GM23338 (cell line): ENCODE data around the gene ZBTB20. TPM values are rescaled to one million over a fixed set of nuclear protein-coding genes. Genes with fewer than 3 reads are reported as not detected.

Source experiments
- ATAC-seq: fragments of 200-7000 bp; cut with Tn5 transposase; 3 replicates; pipeline ENCODE4 v1.9.1; 2020
- DNase-seq: peaks from one replicate; pipeline ENCODE4 v3.0.0-alpha.2; 2015; ENCODE audit warnings: low spot score
- H2AFZ ChIP-seq: fragments of 200-600 bp; sonication (generic); 2 replicates; pipeline ENCODE4 v1.8.0; 2016; ENCODE audit warnings: antibody characterized with exemption, mild to moderate bottlenecking, moderate library complexity
- H3F3A ChIP-seq: fragments of 200-600 bp; sonication (generic); replicated peaks from 2 replicates; pipeline ENCODE4 v1.8.0; 2017; ENCODE audit warnings: antibody characterized with exemption, mixed run types, low read depth
- H3K27ac ChIP-seq: fragments of 200-600 bp; sonication (generic); 2 replicates; pipeline ENCODE4 v1.6.1; 2016; ENCODE audit warnings: low read depth
- H3K27me3 ChIP-seq: fragments of 200-600 bp; sonication (generic); 2 replicates; pipeline ENCODE4 v1.8.0; 2016; ENCODE audit warnings: mild to moderate bottlenecking, mixed run types, moderate library complexity; ENCODE audit not compliant: insufficient read depth
- H3K36me3 ChIP-seq: fragments of 200-600 bp; sonication (generic); 2 replicates; pipeline ENCODE4 v1.8.0; 2016; ENCODE audit warnings: mild to moderate bottlenecking; ENCODE audit not compliant: insufficient read depth
- H3K4me1 ChIP-seq: fragments of 200-600 bp; sonication (generic); 2 replicates; pipeline ENCODE4 v1.8.0; 2016; ENCODE audit warnings: mild to moderate bottlenecking, moderate library complexity; ENCODE audit not compliant: insufficient read depth
- H3K4me2 ChIP-seq: fragments of 200-600 bp; sonication (generic); 2 replicates; pipeline ENCODE4 v1.7.1; 2017; ENCODE audit warnings: mixed run types
- H3K4me3 ChIP-seq: fragments of 200-600 bp; sonication (generic); 2 replicates; pipeline ENCODE4 v1.6.1; 2016; ENCODE audit warnings: mixed run types
- H3K79me2 ChIP-seq: fragments of 200-600 bp; sonication (generic); replicated peaks from 2 replicates; pipeline ENCODE4 v1.8.0; 2017; ENCODE audit warnings: mild to moderate bottlenecking; ENCODE audit not compliant: insufficient read depth
- H3K9me2 ChIP-seq: fragments of 200-600 bp; sonication (generic); 2 replicates; pipeline ENCODE4 v1.8.0; 2017; ENCODE audit not compliant: insufficient read depth
- H4K20me1 ChIP-seq: fragments of 200-600 bp; sonication (generic); replicated peaks from 2 replicates; pipeline ENCODE4 v1.8.0; 2017; ENCODE audit warnings: mild to moderate bottlenecking; ENCODE audit not compliant: insufficient read depth
- H3K27ac Mint-ChIP-seq: 2 replicates; pipeline ENCODE4 v1.8.0; 2020; ENCODE audit warnings: inconsistent platforms, mild to moderate bottlenecking, moderate library complexity, mixed read lengths
- H3K27me3 Mint-ChIP-seq: 3 replicates; pipeline ENCODE4 v1.8.0; 2022; ENCODE audit warnings: low read depth, mild to moderate bottlenecking, moderate library complexity, mixed read lengths, inconsistent platforms; ENCODE audit not compliant: insufficient read depth, poor library complexity
- H3K36me3 Mint-ChIP-seq: 3 replicates; pipeline ENCODE4 v1.8.0; 2021; ENCODE audit warnings: low read depth, mild to moderate bottlenecking, inconsistent platforms, moderate library complexity, mixed read lengths
- H3K4me1 Mint-ChIP-seq: 3 replicates; pipeline ENCODE4 v1.8.0; 2020; ENCODE audit warnings: mild to moderate bottlenecking, inconsistent platforms, mixed read lengths
- H3K4me3 Mint-ChIP-seq: 3 replicates; pipeline ENCODE4 v1.8.0; 2021; ENCODE audit warnings: moderate library complexity, mild to moderate bottlenecking, inconsistent platforms, mixed read lengths
- H3K9me3 Mint-ChIP-seq: 3 replicates; pipeline ENCODE4 v1.8.0; 2020; ENCODE audit warnings: moderate library complexity, mild to moderate bottlenecking, inconsistent platforms, mixed read lengths
- EZH2 ChIP-seq: fragments of 200-600 bp; sonication (generic); IDR thresholded peaks from one replicate; pipeline ENCODE4 v1.8.0; 2017; ENCODE audit warnings: antibody characterized with exemption, mild to moderate bottlenecking, low read depth; ENCODE audit not compliant: unreplicated experiment
- NANOG ChIP-seq: IDR thresholded peaks from 2 replicates; pipeline ENCODE4 v1.6.1; 2016; ENCODE audit warnings: antibody characterized with exemption, borderline replicate concordance
- ZNF331 ChIP-seq: fragments of 250-450 bp; sonication (Bioruptor Pico); IDR thresholded peaks from 2 replicates; pipeline ENCODE4 v1.5.0; 2020; ENCODE audit warnings: low read depth, mild to moderate bottlenecking, moderate library complexity
- polyA plus RNA-seq: library from polyadenylated mRNA; unstranded; fragments of >200 nt; fragmentation: Nextera tagmentation; extraction: Ambion mirVana; gene quantifications from 2 replicates; pipeline ENCODE4 v1.2.1, GENCODE V29; 2016
- total RNA-seq: library from RNA; depleted of rRNA; stranded (reverse); fragments of >200 nt; shearing (Covaris generic); gene quantifications from 2 replicates; pipeline ENCODE4 v1.2.3, GENCODE V29; 2014
- TF ChIP-seq, protein P1 (sequence below): fragments of 250-450 bp; sonication (Bioruptor Pico); IDR thresholded peaks from 2 replicates; pipeline ENCODE4 v1.5.0; 2020; ENCODE audit warnings: mild to moderate bottlenecking, moderate library complexity
- TF ChIP-seq, protein P2 (sequence below), 2 experiments: fragments of 200-600 bp in 1 of 2; sonication (generic) in 1 of 2; conservative IDR thresholded peaks; 2 replicates each; pipeline versions ENCODE4 v1.5.1 to v1.6.1; 2016 to 2017; ENCODE audit warnings: antibody characterized with exemption in 2 of 2, low read depth in 2 of 2, mild to moderate bottlenecking in 2 of 2, moderate library complexity in 1 of 2

Gene ZBTB20
- total and polyA plus RNA-seq, 2 experiments from 2014 or later: 2.0 to 3.3 TPM

DNA sequence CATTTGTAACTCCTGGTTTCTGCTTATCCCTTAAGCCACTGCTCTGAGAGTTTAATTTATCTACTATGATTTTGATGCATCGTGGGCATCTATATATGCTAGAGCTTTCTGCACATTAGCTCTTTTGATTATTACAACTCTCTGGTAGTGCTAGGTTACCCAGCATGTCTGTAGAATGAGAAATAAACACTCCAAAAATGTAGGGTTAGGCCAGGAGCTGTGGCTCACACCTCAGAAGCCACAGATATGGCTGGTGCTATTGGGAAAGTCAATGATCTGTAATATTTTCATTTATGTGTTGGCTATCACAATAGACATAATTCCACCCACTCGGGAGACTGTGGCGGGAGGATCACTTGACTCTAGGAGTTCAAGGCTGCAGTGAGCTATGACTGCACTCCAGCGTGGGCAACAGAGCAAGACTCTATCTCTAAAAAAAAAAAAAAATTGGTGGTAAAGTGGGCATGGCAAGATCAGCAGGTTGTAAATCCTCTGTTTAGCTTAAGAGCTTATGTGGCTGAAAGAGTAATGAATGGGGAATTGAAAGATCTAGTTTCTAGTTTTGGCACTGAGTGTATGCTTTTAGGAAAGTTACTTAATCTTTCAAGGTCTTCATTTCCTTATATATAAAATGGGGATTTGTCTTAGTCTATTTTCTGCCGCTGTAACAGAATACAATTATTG, 847.0 kb downstream of the ZBTB20 start (continued):
- TF ChIP-seq, protein P1, sequence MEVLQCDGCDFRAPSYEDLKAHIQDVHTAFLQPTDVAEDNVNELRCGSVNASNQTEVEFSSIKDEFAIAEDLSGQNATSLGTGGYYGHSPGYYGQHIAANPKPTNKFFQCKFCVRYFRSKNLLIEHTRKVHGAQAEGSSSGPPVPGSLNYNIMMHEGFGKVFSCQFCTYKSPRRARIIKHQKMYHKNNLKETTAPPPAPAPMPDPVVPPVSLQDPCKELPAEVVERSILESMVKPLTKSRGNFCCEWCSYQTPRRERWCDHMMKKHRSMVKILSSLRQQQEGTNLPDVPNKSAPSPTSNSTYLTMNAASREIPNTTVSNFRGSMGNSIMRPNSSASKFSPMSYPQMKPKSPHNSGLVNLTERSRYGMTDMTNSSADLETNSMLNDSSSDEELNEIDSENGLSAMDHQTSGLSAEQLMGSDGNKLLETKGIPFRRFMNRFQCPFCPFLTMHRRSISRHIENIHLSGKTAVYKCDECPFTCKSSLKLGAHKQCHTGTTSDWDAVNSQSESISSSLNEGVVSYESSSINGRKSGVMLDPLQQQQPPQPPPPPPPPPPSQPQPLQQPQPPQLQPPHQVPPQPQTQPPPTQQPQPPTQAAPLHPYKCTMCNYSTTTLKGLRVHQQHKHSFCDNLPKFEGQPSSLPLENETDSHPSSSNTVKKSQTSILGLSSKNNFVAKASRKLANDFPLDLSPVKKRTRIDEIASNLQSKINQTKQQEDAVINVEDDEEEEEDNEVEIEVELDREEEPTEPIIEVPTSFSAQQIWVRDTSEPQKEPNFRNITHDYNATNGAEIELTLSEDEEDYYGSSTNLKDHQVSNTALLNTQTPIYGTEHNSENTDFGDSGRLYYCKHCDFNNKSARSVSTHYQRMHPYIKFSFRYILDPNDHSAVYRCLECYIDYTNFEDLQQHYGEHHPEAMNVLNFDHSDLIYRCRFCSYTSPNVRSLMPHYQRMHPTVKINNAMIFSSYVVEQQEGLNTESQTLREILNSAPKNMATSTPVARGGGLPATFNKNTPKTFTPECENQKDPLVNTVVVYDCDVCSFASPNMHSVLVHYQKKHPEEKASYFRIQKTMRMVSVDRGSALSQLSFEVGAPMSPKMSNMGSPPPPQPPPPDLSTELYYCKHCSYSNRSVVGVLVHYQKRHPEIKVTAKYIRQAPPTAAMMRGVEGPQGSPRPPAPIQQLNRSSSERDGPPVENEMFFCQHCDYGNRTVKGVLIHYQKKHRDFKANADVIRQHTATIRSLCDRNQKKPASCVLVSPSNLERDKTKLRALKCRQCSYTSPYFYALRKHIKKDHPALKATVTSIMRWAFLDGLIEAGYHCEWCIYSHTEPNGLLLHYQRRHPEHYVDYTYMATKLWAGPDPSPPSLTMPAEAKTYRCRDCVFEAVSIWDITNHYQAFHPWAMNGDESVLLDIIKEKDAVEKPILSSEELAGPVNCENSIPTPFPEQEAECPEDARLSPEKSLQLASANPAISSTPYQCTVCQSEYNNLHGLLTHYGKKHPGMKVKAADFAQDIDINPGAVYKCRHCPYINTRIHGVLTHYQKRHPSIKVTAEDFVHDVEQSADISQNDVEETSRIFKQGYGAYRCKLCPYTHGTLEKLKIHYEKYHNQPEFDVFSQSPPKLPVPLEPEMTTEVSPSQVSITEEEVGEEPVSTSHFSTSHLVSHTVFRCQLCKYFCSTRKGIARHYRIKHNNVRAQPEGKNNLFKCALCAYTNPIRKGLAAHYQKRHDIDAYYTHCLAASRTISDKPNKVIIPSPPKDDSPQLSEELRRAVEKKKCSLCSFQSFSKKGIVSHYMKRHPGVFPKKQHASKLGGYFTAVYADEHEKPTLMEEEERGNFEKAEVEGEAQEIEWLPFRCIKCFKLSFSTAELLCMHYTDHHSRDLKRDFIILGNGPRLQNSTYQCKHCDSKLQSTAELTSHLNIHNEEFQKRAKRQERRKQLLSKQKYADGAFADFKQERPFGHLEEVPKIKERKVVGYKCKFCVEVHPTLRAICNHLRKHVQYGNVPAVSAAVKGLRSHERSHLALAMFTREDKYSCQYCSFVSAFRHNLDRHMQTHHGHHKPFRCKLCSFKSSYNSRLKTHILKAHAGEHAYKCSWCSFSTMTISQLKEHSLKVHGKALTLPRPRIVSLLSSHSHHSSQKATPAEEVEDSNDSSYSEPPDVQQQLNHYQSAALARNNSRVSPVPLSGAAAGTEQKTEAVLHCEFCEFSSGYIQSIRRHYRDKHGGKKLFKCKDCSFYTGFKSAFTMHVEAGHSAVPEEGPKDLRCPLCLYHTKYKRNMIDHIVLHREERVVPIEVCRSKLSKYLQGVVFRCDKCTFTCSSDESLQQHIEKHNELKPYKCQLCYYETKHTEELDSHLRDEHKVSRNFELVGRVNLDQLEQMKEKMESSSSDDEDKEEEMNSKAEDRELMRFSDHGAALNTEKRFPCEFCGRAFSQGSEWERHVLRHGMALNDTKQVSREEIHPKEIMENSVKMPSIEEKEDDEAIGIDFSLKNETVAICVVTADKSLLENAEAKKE (CRISPR knock-in tag): no peak
- no peak for TF ChIP-seq NANOG
- no peak for TF ChIP-seq ZNF331 (CRISPR knock-in tag)

DNA sequence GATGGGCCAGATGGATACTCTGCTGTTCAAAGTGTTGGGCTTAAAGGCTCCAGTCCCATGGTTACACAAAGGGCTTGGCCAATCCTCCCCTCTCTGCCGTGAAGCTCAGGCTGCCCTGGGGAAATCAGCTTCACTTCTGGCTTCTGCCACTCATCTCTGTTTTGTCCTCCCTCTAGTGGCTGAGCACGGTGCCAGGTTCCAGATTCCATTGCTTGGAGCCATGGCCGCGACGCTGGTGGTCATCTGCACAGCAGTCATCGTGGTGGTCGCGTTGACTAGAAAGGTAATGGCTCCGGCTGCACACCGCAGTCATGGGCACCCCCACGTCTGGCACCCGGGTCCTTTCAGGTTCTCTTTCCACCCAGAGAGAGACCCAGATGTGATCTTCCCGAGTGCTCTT, 847.7 kb downstream of the ZBTB20 start:
- H2AFZ ChIP-seq: 0 out of 2 replicates have a peak overlapping the region, but pooled peaks have one; percentile 8
- Mint-ChIP-seq H3K36me3 (no peaks in the 10 kb centered on the region; the same call in 2 of the 3 replicates), H3K4me3 (no peak overlapping the region), H3K27me3 (peaks cover 5% of the 10 kb centered on the region), H3K27ac (no peak overlapping the region), H3K9me3 (no peaks in the 10 kb centered on the region), H3K4me1 (peaks cover 2% of the 10 kb centered on the region; the same call in 1 of the 3 replicates)
- ATAC-seq (peak; percentile 86), DNase-seq (peak; percentile 51)
- H3K4me3 ChIP-seq: no peak overlapping the region
- no peaks in the 10 kb centered on the region for H4K20me1 ChIP-seq
- H3K27me3 ChIP-seq: no peaks in the 10 kb centered on the region
- no peaks in the 10 kb centered on the region for H3K4me1 ChIP-seq
- no peaks in the 10 kb centered on the region for H3K36me3 ChIP-seq
- H3K27ac ChIP-seq: no peak overlapping the region
- no peaks in the 10 kb centered on the region for H3F3A ChIP-seq
- H3K79me2 ChIP-seq: no peaks in the 10 kb centered on the region
- H3K9me2 ChIP-seq: peaks cover 12% of the 10 kb centered on the region
- TF ChIP-seq, protein P2, sequence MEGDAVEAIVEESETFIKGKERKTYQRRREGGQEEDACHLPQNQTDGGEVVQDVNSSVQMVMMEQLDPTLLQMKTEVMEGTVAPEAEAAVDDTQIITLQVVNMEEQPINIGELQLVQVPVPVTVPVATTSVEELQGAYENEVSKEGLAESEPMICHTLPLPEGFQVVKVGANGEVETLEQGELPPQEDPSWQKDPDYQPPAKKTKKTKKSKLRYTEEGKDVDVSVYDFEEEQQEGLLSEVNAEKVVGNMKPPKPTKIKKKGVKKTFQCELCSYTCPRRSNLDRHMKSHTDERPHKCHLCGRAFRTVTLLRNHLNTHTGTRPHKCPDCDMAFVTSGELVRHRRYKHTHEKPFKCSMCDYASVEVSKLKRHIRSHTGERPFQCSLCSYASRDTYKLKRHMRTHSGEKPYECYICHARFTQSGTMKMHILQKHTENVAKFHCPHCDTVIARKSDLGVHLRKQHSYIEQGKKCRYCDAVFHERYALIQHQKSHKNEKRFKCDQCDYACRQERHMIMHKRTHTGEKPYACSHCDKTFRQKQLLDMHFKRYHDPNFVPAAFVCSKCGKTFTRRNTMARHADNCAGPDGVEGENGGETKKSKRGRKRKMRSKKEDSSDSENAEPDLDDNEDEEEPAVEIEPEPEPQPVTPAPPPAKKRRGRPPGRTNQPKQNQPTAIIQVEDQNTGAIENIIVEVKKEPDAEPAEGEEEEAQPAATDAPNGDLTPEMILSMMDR (conservative IDR thresholded peaks at IDR 0.05; ENCODE audit: low read depth in 2 of 2): peak; percentile 49 to 75
- no peak for TF ChIP-seq EZH2
- H3K4me2 ChIP-seq: no peak overlapping the region
